Measurements from ENCODE around the gene MATR3.
"Not testable (repeated sequence)": the region's sequence is repeated elsewhere in the genome, so short reads cannot be mapped to it uniquely, and the experiment has no call there.

MATR3 gene

DNA sequence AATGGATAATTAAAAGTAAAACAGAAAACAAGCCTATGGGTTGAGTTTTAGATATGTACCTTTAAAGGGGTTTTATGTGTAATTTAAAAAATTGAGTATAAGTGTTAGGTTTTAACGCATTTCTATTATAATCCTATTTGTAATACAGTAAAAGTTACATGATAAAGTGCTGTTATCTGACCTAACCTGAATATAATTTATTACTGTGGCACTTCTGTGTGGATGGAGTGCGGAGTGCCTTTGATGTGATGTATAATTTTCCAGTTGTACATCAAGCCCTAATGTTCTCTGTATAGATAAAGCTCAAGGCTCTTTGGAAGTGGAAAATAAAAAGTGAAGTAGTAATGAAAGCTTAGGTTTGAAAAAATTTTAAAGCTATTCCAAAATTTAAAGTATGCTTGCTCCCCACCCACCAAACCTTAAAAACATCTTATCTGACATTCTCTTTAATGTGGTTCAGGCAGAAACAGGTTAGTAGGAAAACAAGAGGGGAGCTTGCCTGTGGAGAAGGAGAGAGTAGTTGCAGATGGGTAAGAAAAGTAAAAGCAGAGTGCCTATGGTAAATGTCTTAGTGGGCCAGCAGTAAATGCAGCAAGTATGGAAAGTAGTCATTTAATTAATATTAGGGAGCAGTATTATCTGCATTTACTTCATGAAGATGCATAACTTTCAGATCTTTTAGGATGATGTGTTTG lies 4.0 kb downstream of the MATR3 start:
- DNase-seq: no peak

GRCh38 chr5:139298242-139298641 lies 4.7 kb downstream of the MATR3 start:
- DNase-seq: no peak

- no peak for DNase-seq
Measured at GRCh38 chr5:139299486-139299885, 5.9 kb downstream of the MATR3 start.

- DNase-seq: no peak
Measured at GRCh38 chr5:139301808-139302499, 8.4 kb downstream of the MATR3 start.

DNA sequence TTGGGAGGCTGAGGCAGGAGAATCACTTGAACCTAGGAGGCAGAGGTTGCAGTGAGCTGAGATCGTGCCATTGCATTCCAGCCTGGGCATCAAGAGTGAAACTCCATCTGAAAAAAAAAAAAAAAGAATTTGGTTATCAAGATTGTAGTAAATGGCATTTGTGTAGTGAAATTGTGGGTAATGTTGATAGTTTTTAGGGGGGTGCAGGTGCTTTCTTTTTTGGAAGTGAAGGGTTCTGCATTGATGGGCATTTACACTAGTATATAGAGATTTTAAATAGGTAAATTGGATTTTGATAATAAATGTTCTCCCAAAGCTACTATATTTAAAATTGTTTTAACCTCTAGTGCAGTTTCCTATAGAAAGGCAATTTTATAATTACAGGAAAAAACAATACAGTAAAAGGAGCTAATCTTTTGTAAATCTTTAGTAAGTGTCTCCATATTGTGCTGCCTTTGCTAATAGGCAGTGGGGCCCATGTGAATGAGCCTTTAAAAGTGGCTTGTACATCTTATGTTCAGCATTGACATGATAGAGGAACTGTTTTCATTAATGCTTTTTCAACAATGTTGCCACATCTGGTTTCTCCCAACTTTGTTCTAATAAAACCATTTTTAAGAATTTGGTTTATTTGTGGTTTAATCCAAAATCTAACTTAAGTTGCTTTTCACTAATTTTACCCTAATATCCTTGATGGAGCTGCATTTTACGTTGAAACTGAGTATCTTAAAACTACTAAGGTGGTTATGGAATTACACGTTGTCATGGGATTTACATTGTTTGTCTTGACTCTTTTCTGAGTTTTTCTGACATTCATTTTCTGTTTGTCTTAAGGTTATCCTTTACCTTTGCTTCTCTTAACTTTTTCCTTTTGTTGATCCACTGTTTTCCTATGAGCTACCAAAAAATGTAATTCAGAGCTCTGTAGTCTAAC lies 11.1 kb downstream of the MATR3 start:
- DNase-seq: no peak

GRCh38 chr5:139306197-139306596 lies 12.7 kb downstream of the MATR3 start:
- no peak for DNase-seq

GRCh38 chr5:139306628-139307379 lies 13.3 kb downstream of the MATR3 start:
- DNase-seq: no peak

DNA sequence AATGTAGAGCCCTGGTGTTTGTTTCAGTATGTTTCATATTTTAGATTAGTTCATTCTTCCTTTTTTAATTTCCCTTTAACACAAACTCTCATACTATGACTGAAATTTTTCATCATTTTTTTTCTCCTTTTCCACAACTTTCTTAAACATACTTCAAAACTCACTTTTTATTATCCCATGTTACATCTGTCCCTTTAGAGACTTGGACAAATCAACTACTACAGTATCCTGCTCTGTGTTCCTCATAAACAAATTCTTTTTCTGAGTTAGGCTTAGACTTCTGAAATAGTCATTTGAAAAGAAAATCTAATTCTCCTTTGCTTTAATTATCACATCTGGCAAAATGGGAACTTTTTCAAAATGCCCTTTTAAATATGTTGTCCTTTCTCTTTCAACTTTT lies 15.3 kb downstream of the MATR3 start:
- no peak for DNase-seq

- not testable (repeated sequence) for DNase-seq
Measured at GRCh38 chr5:139310715-139311186, 17.2 kb downstream of the MATR3 start.

- no peak for DNase-seq
Measured at GRCh38 chr5:139312075-139312474, 18.5 kb downstream of the MATR3 start.

DNA sequence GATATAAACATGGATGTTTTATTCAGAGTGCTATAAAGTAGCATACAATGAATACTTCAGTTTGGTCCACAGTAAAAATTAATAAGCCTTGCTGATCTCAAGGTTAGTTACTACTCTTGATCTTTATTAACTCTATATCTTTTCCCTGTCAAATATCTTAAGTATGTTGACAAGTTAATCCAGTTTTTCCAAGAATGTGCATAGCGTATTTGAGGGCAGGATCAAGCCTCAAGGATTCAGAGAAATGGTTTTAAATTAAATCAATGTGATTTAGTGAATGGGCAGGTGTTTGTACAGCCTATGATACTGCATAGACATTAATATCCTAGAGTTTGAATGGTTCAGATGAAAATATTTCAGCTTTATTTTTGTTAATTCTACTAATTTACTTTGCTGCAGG lies 20.7 kb downstream of the MATR3 start:
- DNase-seq: no peak

- DNase-seq: no peak
Measured at GRCh38 chr5:139315056-139315615, 21.6 kb downstream of the MATR3 start.

DNA sequence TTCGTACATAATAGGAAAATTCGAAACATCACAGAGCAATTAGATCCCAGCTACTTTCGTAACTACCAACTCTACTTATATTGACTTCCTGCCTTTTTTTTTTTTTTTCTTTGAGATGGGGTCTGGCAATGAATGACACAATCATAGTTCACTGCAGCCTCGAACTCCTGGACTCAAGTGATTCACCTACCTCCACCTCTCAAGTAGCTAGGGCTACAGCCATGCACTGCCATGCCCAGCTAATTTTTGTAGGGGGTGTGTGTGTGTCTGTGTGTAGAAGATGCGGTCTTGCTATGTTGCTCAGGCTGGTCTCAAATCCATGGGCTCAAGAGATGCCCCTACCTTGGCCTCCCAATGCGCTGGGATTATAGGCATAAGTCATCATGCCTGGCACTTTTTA lies 42.3 kb downstream of the MATR3 start:
- no peak for DNase-seq

- no peak for DNase-seq
Measured at GRCh38 chr5:139340051-139340450, 46.5 kb downstream of the MATR3 start.

- no peak for DNase-seq
Measured at GRCh38 chr5:139341187-139341688, 47.7 kb downstream of the MATR3 start.

DNA sequence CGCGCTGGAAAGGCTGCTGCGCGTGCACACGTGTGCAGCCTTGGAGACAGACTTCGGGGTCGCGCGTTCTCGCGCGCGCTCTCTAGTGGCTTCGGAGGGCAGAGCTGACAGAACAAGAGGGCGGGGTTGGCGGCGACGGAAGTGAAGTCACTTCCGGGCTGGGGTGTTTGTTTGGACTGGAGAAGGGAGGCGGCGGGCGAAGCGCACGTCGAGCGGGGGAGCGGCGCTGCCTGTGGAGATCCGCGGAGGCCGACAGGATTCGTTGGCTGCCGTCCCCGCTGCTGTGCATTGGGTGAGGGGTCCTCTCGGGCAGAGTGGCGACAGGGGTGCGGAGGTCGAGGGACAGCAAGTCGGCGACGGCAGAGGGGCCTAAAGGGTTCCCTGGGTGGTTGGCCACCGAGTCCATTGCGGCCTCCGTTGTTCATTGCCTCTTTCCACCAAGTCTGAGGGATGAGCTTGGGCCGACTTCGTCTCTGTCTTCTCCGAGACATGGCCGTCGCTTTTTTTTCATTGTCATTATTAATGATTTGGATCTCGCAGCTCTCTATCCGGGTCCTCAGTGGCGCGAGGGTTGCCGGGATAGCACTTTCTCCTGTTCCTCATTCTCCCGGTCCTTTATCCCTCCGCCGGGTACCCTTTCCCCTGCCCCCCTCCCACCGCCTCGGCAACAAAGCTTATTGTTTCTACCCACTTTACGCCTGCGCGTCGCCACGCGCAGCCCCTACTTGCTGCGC lies 48.3 kb downstream of the MATR3 start, which contains the start of gene PAIP2:
Gene PAIP2 (plus strand): TSS at position 166 of the 734 bp plus-strand sequence. CDS start 21,931 bp downstream, outside the sequence.
- peak; percentile 93 for DNase-seq

DNA sequence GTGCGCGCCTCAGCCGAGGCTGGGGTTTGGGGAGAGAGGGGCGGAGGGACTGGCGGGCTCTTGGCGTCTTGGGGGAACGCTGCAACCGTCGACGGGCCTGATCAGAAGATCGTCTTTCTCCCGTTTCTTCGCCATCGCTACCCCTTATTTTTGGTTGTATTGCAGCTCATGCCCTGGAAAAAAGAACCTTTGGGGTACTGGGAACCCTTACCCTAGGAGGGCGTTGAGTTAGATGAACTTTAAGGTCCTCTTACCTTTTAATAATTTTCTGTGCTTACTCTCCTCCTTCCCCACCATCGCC lies 48.8 kb downstream of the MATR3 start:
- no peak for DNase-seq

DNA sequence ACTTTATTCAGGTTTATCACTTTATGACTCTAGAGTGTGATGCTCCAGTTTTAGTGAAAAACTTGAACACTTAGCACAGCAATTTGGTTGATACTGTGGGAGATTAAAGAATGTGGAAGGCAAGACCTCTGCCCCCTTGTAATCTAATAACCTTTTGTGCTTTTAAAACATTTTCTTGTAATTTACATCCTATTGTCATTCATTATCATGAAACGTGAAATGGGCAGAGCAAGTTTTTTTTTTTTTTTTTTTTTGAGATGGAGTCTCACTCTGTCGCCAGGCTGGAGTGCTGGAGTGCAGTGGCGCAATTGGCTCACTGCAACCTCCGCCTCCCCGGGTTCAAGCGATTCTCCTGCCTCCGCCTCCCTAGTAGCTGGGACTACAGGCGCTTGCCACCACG lies 49.9 kb downstream of the MATR3 start:
- no peak for DNase-seq

DNA sequence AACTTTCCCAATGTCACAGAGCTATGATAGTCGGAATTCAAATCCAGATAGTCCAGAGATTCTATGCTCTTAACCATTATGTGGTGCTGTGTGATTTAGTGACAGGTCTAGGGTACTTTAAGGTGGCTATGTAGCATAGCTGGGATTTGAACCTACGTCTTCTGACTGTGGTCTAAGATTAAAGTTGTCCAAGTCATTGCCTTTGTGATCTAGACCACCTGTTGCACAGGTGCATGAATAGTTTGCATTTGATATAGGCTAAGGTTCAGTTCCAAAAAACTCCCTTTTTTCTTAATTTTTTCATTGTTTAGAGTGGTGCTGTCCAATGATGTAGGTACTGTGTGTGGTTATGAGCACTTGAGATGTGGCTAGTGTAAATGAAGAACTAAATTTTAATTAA lies 50.6 kb downstream of the MATR3 start:
- no peak for DNase-seq

GRCh38 chr5:139345442-139345841 lies 51.9 kb downstream of the MATR3 start:
- not testable (repeated sequence) for DNase-seq

GRCh38 chr5:139347863-139348262 lies 54.3 kb downstream of the MATR3 start:
- DNase-seq: not testable (repeated sequence)

Measured in NCI-H1092 (cell line).